GM12878 (cell line): Measurements from ENCODE around the gene DEK. TPM values are rescaled to one million over a fixed set of nuclear protein-coding genes. Genes with fewer than 3 reads are reported as not detected.
"Not testable (repeated sequence)": the region's sequence is repeated elsewhere in the genome, so short reads cannot be mapped to it uniquely, and the experiment has no call there.

ENCODE experiments used
- ATAC-seq: fragments of 200-7000 bp; cut with Tn5 transposase; 3 replicates; pipeline ENCODE4 v1.9.1; 2020; ENCODE audit warnings: mild to moderate bottlenecking, moderate library complexity
- BruUV-seq: library from RNA; stranded (reverse); fragments of 400-500 nt; replicated peaks from 2 replicates; lab custom pipeline; 2021; lab: Mats Ljungman, UMichigan
- CTCF ChIA-PET: fragments of 300-600 bp; sonication (Branson Sonifier 250); formaldehyde crosslinking; extraction: SDS; loops from one replicate; lab custom pipeline; 2021; ENCODE audit warnings: inconsistent platforms; lab: Yijun Ruan, JAX
- POLR2A ChIA-PET: fragments of 350-600 bp; formaldehyde crosslinking; extraction: SDS; loops from one replicate; lab custom pipeline; 2021; ENCODE audit warnings: inconsistent platforms; lab: Charles Lee
- RAD21 ChIA-PET: fragments of 300-600 bp; sonication (Branson Sonifier 250); formaldehyde crosslinking; loops from one replicate; lab custom pipeline; 2023; ENCODE audit warnings: antibody characterized with exemption; ENCODE audit not compliant: unreplicated experiment; lab: Charles Lee
- SMC1A ChIA-PET: fragments of 300-600 bp; sonication (Branson Sonifier 250); formaldehyde crosslinking; loops from one replicate; lab custom pipeline; 2023; ENCODE audit not compliant: unreplicated experiment, uncharacterized antibody; lab: Charles Lee
- DNase-seq: peaks from one replicate; pipeline ENCODE4 v3.0.0-alpha.2; 2011; ENCODE audit warnings: low read depth, low spot score
- FAIRE-seq: peaks from 3 replicates; lab custom pipeline; 2011; peaks lifted over from hg19 to GRCh38; lab: Jason Lieb, UNC
- H2AFZ ChIP-seq: 2 replicates; pipeline ENCODE4 v1.6.0; 2011; ENCODE audit warnings: low read depth, low read length, control low read depth; ENCODE audit not compliant: control insufficient read depth
- H3K27ac ChIP-seq: 2 replicates; pipeline ENCODE4 v1.5.1; 2011; ENCODE audit warnings: control low read depth; ENCODE audit not compliant: control insufficient read depth, insufficient read depth
- H3K27me3 ChIP-seq, 2 experiments: replicated peaks in 1 of 2; 2 replicates each; pipeline versions ENCODE4 v1.6.0 to v1.6.1; 2011; ENCODE audit warnings: low read length in 1 of 2; ENCODE audit not compliant: control insufficient read depth in 2 of 2, insufficient read depth in 2 of 2
- H3K36me3 ChIP-seq, 2 experiments: 2 replicates each; pipeline ENCODE4 v1.5.1; 2011; ENCODE audit warnings: low read length in 1 of 2; ENCODE audit not compliant: control insufficient read depth in 2 of 2, insufficient read depth in 2 of 2
- H3K4me1 ChIP-seq: 2 replicates; pipeline ENCODE4 v1.6.1; 2011; ENCODE audit warnings: mild to moderate bottlenecking, low read length, moderate library complexity, mixed read lengths; ENCODE audit not compliant: control insufficient read depth, insufficient read depth
- H3K4me2 ChIP-seq: 2 replicates; pipeline ENCODE4 v1.6.0; 2011; ENCODE audit warnings: control low read depth; ENCODE audit not compliant: control insufficient read depth, insufficient read depth
- H3K4me3 ChIP-seq: fragments of 200-600 bp; sonication (generic); 2 replicates; pipeline ENCODE4 v1.5.1; 2016
- H3K79me2 ChIP-seq: 2 replicates; pipeline ENCODE4 v1.6.0; 2011; ENCODE audit warnings: low read length; ENCODE audit not compliant: control insufficient read depth, insufficient read depth
- H3K9ac ChIP-seq: 2 replicates; pipeline ENCODE4 v1.8.0; 2011; ENCODE audit warnings: low read length, control low read depth, mixed read lengths; ENCODE audit not compliant: control insufficient read depth, insufficient read depth
- H3K9me3 ChIP-seq: replicated peaks from 3 replicates; pipeline ENCODE4 v1.5.1; 2011; ENCODE audit warnings: mild to moderate bottlenecking, low read length; ENCODE audit not compliant: control insufficient read depth, insufficient read depth
- H4K20me1 ChIP-seq: 2 replicates; pipeline ENCODE4 v1.6.0; 2011; ENCODE audit not compliant: control insufficient read depth, insufficient read depth
- CREM ChIP-seq: IDR thresholded peaks from 2 replicates; pipeline ENCODE4 v1.6.1; 2014; ENCODE audit warnings: antibody characterized with exemption, low read depth
- DPF2 ChIP-seq: fragments of 450-650 bp; IDR thresholded peaks from 2 replicates; pipeline ENCODE4 v1.6.1; 2017; ENCODE audit warnings: mild to moderate bottlenecking
- EGR1 ChIP-seq, 2 experiments: IDR thresholded peaks; 1 replicate in 1 of 2; 2 replicates in 1 of 2; pipeline ENCODE4 v1.6.1; 2011 to 2012; ENCODE audit warnings: low read depth in 2 of 2, low read length in 2 of 2, borderline replicate concordance in 1 of 2, mild to moderate bottlenecking in 1 of 2, moderate library complexity in 1 of 2
- IRF3 ChIP-seq: fragments of 450-650 bp; IDR thresholded peaks from 2 replicates; pipeline ENCODE4 v1.6.1; 2014; ENCODE audit warnings: mild to moderate bottlenecking
- NBN ChIP-seq: fragments of 450-650 bp; IDR thresholded peaks from 2 replicates; pipeline ENCODE4 v1.6.1; 2016
- PKNOX1 ChIP-seq: fragments of 450-650 bp; IDR thresholded peaks from 2 replicates; pipeline ENCODE4 v1.6.1; 2016; ENCODE audit warnings: mild to moderate bottlenecking
- SREBF1 ChIP-seq: IDR thresholded peaks from 2 replicates; pipeline ENCODE4 v1.6.1; 2012; ENCODE audit warnings: mild to moderate bottlenecking, low read length
- ZNF592 ChIP-seq: fragments of 450-650 bp; IDR thresholded peaks from 2 replicates; pipeline ENCODE4 v1.6.1; 2017; ENCODE audit warnings: mild to moderate bottlenecking, moderate library complexity
- WGBS: methylation state at CpG from one replicate; pipeline ENCODE4 v1.1.6; 2016; ENCODE audit warnings: low lambda C conversion rate; ENCODE audit not compliant: insufficient replicate concordance, insufficient coverage; ENCODE audit errors: missing lambda C conversion rate; 5-methylcytosine and 5-hydroxymethylcytosine counted together
- in situ Hi-C: fragments of 300-500 bp; cut with MboI; formaldehyde crosslinking; loops from 9 replicates; pipeline ENCODE4 v1.14.3; 2018; ENCODE audit warnings: mixed read lengths
- intact Hi-C: fragments of 100-400 bp; cut with micrococcal nuclease; formaldehyde crosslinking; loops from one replicate; pipeline ENCODE4 v1.14.2; 2022; ENCODE audit not compliant: unreplicated experiment
- polyA plus RNA-seq, 11 experiments: library from polyadenylated mRNA; depleted of rRNA in 4 of 11; unstranded in 6 of 11; stranded (reverse) in 5 of 11; fragments of >200 nt; fragmentation: Nextera tagmentation in 4 of 11; fragmentation: Illumina TruSeq in 1 of 11; extraction: Ambion mirVana in 4 of 11; extraction: Trizol in 1 of 11; gene quantifications; 1 replicate in 1 of 11; 2 replicates in 10 of 11; pipeline versions ENCODE4 v1.2.1 to v1.2.3, GENCODE V29; 2011 to 2016; ENCODE audit warnings: inconsistent platforms in 2 of 11, missing spikeins in 2 of 11, low read depth in 1 of 11
- total RNA-seq, 4 experiments: library from RNA; depleted of rRNA in 3 of 4; stranded (reverse); fragments of >200 nt in 3 of 4; fragmentation: Illumina TruSeq in 1 of 4; extraction: Trizol in 1 of 4; gene quantifications; 2 replicates each; pipeline versions ENCODE4 v1.2.1 to v1.2.3, GENCODE V29; 2013 to 2021

Gene DEK
- total and polyA plus RNA-seq, 10 of the 15 experiments (the other 5 are each of a cell fraction or from before 2014, with no cell fraction given), result 111 to 346 (median 196) TPM

- TF ChIP-seq ZNF592, result no peak
- TF ChIP-seq EGR1 (IDR thresholded peaks at IDR 0.05; ENCODE audit: borderline replicate concordance in 1 of 2, low read depth in 2 of 2, low read length in 2 of 2), result no peak
- no peak for TF ChIP-seq CREM
- TF ChIP-seq IRF3, result no peak
Measured at GRCh38 chr6:18178960-18179615, 85.2 kb downstream of the DEK start (continued).

GRCh38 chr6:18177286-18177965 is 86.9 kb downstream of the DEK start:
- H3K4me3 ChIP-seq, result no peak overlapping the region
- FAIRE-seq (no peak), ATAC-seq (no peak), DNase-seq (no peak)
- intact Hi-C loops, result no loop called here
- H3K9ac ChIP-seq, result no peak overlapping the region
- no peaks in the 10 kb centered on the region for H4K20me1 ChIP-seq
- WGBS, result 73% methylated on average over 4 of the region's 4 CpGs
- ChIA-PET POLR2A (no interaction called here), SMC1A (no interaction called here), RAD21 (no interaction called here), CTCF (no interaction called here)
- H3K4me1 ChIP-seq, result peaks cover 3% of the 10 kb centered on the region; the same call in 1 of the 2 replicates
- no peaks in the 10 kb centered on the region for H3K27me3 ChIP-seq
- in situ Hi-C loops, result no loop called here
- H3K79me2 ChIP-seq, result no peaks in the 10 kb centered on the region
- BruUV-seq, result no TSS peak
- no peak overlapping the region for H3K27ac ChIP-seq
- H3K4me2 ChIP-seq, result no peak overlapping the region
- TF ChIP-seq DPF2, result no peak
- TF ChIP-seq PKNOX1, result no peak
- TF ChIP-seq SREBF1, result no peak
- no peak for TF ChIP-seq NBN
- no peak overlapping the region for H2AFZ ChIP-seq
- H3K36me3 ChIP-seq, result no peaks in the 10 kb centered on the region; a peak in 1 of 4 replicates
- H3K9me3 ChIP-seq, result no peaks in the 10 kb centered on the region

- H3K27ac ChIP-seq, H2AFZ ChIP-seq, BruUV-seq, H3K9me3 ChIP-seq, SMC1A ChIA-PET, intact Hi-C loops, CTCF ChIA-PET, H3K9ac ChIP-seq, in situ Hi-C loops, H3K4me2 ChIP-seq, H3K79me2 ChIP-seq, H3K27me3 ChIP-seq, H3K4me3 ChIP-seq, H4K20me1 ChIP-seq, H3K36me3 ChIP-seq, POLR2A ChIA-PET, DNase-seq, H3K4me1 ChIP-seq, RAD21 ChIA-PET, FAIRE-seq, ATAC-seq: not testable (repeated sequence)
- WGBS, result 97% methylated on average over 4 of the region's 4 CpGs
Measured at GRCh38 chr6:18176198-18176597, 88.1 kb downstream of the DEK start.
